Islet precursor cell (in vitro differentiated cells): Measurements from ENCODE around the gene UBE2D1.
A peak's percentile ranks its signal among the peaks of the same experiment; 100 is the strongest.

Experiments
- DNase-seq: peaks from one replicate; pipeline ENCODE4 v3.0.0-alpha.2; 2018

UBE2D1 gene

GRCh38 chr10:58334817-58335305, at the start of gene UBE2D1:
UBE2D1 (plus strand) TSS chr10:58335006; CDS start chr10:58335202, 196 bp downstream.
- peak; percentile 95 for DNase-seq

- no peak for DNase-seq
These were observed 43.1 kb upstream of the UBE2D1 start for GRCh38 chr10:58291538-58292174.

DNA sequence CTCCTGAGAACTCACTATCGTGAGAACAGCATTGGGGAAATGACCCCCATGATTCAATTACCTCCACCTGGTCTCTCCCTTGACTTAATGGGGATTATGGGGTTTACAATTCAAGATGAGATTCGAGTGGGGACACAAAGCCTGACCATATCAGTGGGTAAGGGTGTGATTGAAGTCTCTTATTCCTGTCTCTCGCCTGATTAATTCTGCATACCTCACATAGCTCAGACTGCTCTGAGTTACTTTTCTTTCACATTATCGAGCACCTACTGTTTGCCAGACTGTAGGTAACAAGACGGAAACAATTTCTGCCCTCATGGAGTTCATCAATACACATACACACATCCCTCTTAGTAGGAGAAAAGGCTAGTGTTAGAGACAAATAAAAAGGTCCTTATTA, 40.8 kb upstream of the UBE2D1 start:
- no peak for DNase-seq

DNA sequence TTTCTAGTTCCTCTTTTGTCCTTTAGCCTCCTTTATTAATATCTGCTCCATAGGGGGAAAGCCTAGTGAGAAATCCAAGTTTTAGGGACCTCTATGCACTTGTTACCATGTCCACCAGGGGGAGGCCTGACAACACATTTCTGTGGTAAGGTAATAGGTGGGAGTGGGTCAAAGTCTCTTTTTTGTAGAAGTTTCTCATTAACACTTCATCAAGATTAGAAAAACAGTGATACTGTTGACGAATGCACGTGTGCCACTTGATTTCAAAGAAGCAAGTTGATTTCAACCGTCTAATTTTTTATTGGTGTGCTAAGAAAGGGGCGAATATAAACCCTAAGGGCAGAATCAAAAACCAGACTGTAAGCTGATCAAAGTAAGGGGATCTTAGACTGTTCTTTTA, 35.2 kb upstream of the UBE2D1 start:
- DNase-seq: peak; percentile 69

GRCh38 chr10:58300676-58301075, 34.1 kb upstream of the UBE2D1 start:
- DNase-seq: no peak

DNA sequence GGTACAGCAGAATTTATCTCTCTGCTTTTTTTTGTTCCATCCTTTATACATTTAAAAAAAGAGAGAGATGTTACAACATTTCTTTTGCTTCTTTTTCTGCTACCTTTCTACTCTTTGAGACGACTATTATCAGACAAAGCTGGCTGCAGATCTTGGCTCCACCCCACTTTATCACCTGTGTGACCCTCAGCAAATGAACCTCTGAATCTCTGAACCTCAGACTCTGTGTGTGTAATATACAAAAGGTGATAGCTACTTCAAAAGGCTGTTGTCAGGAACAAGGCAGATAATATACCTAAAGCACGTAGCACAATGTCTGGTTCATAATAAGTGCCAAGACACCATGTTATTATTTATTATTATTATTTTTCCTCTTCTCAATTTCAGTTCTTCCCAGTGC, 32.6 kb upstream of the UBE2D1 start:
- DNase-seq: no peak

- DNase-seq: no peak
These were observed 30.6 kb upstream of the UBE2D1 start for GRCh38 chr10:58304099-58304633.

- DNase-seq: no peak
These were observed 29.0 kb upstream of the UBE2D1 start for GRCh38 chr10:58305821-58306220.

GRCh38 chr10:58307676-58308075, 27.1 kb upstream of the UBE2D1 start:
- DNase-seq: no peak

DNA sequence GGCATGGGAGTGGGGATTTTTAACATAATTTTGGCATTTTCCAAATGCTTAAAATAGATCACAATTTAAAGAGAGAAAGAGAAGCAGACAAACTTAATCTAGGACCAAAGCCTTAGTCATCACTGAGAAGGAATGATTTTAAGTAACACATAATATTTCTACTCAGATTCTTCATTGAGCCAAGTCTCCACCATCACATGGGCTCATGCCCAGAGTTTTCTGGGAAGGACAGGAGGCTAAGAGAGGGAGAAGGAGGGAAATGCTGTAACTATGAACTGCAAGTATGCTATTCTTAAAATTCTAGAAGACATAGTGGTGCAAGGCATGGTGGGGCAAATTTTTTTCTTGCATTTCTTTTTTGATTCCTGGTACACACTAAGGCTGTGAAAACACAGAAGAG, 23.8 kb upstream of the UBE2D1 start:
- no peak for DNase-seq

GRCh38 chr10:58316874-58317273, 17.9 kb upstream of the UBE2D1 start:
- DNase-seq: no peak

DNA sequence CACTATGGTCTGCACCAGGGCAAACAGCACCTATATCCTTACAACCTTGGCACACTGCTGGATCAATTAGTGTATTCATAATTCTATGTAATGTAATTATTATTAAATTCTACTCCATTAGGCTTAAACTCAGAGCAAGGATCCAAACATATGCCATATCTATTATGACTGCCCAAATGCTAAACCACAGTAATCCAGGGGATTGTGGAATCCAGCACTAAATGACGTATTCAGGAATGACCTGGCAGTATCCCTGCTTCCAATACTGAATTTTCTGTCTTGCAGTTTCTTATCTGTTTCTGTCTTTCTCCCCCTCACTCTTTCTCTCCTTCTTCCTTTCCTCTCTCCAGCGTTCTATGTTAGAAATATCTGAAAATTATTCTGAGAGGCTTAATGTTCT, 16.5 kb upstream of the UBE2D1 start:
- no peak for DNase-seq

- DNase-seq: no peak
These were observed 15.2 kb upstream of the UBE2D1 start for GRCh38 chr10:58319599-58319998.

DNA sequence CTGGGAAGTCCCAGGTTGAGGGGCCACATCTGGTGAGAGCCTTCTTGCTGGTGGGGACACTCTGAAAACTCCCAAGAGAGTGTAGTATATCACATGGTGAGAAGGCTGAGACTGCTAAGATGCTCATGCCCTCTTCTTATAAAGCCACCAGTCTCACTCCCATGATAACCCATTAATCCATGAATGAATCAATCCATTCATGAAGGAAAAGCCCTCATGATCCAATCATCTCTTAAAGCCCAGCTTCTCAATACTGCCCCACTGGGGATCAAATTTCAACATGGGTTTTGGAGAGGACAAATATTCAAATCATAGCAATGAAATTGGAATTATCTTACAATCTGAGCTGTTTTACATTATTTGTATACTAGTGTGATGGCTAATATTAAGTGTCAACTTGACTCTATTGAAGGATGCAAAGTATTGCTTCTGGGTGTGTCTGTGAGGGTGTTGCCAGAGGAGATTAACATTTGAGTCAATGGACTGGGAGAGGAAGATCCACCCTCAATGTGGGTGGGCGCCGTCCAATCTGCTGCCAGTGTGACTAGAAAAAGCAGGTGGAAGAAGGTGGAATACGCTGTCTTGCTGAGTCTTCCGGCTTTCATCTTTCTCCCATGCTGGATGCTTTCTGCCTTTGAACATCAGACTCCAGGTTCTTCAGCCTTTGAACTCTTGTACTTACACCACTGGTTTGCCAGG, 14.3 kb upstream of the UBE2D1 start:
- no peak for DNase-seq

DNA sequence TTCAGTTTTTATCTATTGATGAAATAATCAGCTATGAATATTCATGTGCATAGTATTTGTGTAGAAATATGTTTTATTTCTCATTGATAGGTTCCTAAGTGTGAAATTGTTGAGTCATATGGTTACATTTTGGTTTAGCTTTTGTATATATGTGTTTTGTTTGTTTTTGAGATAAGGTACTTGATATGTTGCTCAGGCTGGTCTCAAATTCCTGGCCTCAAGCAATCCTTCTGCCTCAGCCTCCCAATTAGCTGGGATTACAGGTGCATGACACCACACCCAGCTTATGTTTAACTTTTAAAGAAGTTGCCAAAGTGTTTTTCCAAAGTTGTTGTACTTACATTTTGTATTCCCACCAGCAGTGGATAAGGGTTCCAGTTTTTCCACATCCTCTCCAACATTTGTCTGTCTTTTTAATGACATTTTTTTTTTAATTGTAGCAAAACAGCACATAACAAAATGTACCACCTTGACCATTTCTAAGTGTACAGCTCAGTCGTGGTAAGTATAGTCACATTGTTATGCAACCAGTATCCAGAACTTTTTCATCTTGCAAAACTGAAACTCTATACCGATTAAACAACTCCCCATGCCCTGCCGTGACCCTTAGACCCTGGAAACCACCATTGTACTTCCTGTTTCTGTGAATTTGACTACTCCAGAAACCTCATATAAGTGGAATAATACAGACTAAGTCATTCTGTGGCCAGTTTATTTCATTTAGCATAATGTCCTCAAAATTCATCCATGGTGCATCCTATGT, 12.6 kb upstream of the UBE2D1 start:
- no peak for DNase-seq

GRCh38 chr10:58322835-58323209, 12.0 kb upstream of the UBE2D1 start:
- no peak for DNase-seq

- DNase-seq: peak; percentile 84
These were observed 7.8 kb upstream of the UBE2D1 start for GRCh38 chr10:58326967-58327381.

DNA sequence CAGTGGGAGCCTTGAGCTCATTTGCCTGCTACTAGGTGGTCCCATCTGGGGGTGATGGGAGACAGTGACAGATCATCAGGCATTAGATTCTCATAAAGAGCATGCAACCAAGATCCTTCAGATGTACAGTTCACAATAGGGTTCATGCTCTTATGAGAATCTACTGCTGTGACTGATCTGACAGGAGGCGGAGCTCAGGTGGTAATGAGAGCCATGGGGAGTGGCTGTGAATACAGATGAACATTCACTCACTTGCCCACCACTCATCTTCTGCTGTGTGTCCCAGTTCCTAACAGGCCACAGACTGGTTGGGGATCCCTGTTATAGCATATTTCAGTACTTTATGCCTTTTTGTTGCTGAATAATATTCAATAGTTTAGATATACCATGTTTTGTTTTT, 6.6 kb upstream of the UBE2D1 start:
- no peak for DNase-seq

DNA sequence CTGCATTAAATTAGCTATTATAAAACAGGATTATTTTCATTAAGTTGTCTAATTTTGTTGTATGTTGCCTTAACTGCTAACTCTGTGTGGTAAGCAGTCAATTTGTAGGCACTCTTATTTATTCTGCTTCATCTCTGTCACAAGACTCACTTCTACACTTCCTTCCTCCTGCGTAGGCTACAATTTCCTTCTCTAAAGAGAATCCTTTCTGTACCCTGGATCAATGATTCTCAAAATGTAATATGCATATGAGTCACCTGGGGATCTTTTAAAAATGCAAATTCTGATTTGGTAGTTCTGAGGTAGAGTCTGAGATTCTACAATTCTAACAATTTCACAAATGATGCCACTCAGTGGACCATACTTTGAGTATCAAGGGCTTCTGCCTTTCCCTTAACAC, 4.4 kb upstream of the UBE2D1 start:
- DNase-seq: no peak

- DNase-seq: no peak
These were observed 3.2 kb upstream of the UBE2D1 start for GRCh38 chr10:58331646-58332045.

DNA sequence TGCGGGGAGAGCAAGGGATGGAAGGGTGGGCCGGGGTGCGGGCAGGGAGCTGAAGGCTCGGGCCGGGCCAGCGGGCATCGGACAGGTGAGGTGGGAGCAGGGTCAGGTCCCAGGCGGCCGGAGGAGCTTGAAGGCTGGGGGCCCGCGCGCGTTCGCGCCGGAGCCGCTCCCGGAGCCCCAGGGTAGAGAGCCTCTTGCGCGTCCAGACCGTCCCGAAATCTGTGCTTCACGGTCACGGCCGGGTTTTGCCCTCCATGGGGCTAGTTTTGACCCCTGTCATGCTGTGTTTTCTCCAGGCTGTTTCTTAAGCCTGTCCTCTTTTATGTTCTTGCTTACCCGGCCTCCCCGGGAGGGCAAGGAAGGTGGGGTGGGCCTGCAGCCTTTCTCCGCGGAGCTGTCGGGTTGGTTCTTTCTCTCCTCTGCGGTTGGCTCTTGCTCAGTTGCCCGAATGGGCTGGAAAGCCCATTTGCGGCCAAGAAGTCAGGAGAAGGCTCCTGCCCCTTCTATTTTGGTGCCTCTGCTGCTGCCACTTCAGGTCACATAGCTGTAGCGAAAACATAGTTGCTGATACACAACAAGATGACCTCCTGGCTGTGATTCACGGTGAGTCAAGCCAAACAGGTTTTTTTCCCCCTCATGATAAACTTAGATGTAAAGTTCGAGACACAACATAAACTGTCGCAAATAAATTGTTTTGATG, 650 bp downstream of the UBE2D1 start:
- DNase-seq: peak; percentile 73

- no peak for DNase-seq
These were observed 1.4 kb downstream of the UBE2D1 start for GRCh38 chr10:58336242-58336641.

- DNase-seq: no peak
These were observed 6.6 kb downstream of the UBE2D1 start for GRCh38 chr10:58341422-58341821.
